PFSK-1 (cell line): Measurements from ENCODE around the gene NDUFS7.

Source experiments
- FOXP2 ChIP-seq: optimal IDR thresholded peaks from 2 replicates; pipeline ENCODE3; 2011; ENCODE audit warnings: borderline replicate concordance, control low read depth, inconsistent platforms; ENCODE audit not compliant: insufficient read depth; ENCODE audit errors: extremely low read length, extremely low read depth
- POLR2AphosphoS5 ChIP-seq: IDR thresholded peaks from 2 replicates; pipeline ENCODE4 v1.6.1; 2012; ENCODE audit warnings: low read depth, mild to moderate bottlenecking, control low read depth, low read length, moderate library complexity
- SIN3A ChIP-seq: IDR thresholded peaks from 2 replicates; pipeline ENCODE4 v1.6.1; 2012; ENCODE audit warnings: mild to moderate bottlenecking, low read length, moderate library complexity, borderline replicate concordance; ENCODE audit not compliant: insufficient read depth
- TAF1 ChIP-seq: IDR thresholded peaks from 2 replicates; pipeline ENCODE4 v1.6.1; 2012; ENCODE audit warnings: low read length, control low read depth, borderline replicate concordance; ENCODE audit not compliant: insufficient read depth
- TF ChIP-seq, protein P1 (sequence below), 2 experiments: IDR thresholded peaks; 2 replicates each; pipeline versions ENCODE4 v1.6.1 to v1.8.0; 2011 to 2012; ENCODE audit warnings: low read depth in 2 of 2, low read length in 2 of 2, control low read depth in 1 of 2, inconsistent platforms in 1 of 2, mild to moderate bottlenecking in 1 of 2, moderate library complexity in 1 of 2; ENCODE audit not compliant: insufficient read depth in 1 of 2

DNA sequence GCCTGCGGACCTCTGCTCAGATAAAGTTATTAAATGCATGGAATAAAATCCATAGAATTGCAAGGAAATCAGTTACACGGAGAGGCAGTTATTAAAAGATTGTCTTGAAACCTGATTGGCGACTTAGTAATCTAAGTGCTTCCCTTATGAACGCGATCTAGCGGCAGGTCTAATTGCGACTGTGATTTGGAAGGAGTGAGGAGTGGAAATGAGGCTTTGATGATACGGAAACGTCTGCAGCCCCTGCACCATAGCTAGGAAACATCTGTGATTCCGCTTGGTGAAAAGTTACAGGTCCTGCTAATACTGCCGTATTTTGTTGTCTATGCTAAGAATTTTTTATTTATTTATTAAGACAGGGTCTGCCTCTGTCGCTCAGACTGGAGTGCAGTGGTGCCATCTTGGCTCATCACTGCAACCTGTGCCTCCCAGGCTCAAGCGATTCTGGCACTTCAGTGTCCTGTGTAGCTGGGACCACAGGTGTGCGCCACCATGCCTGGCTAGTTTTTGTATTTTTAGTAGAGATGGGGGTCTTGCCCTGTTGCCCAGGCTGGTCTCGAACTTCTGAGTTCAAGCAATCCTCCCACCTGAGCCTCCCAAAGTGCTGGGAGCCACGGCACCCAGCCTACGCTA, 887 bp downstream of the NDUFS7 start:
- no peak for TF ChIP-seq TAF1
- no peak for TF ChIP-seq SIN3A
- TF ChIP-seq POLR2AphosphoS5: no peak
- TF ChIP-seq, protein P1, sequence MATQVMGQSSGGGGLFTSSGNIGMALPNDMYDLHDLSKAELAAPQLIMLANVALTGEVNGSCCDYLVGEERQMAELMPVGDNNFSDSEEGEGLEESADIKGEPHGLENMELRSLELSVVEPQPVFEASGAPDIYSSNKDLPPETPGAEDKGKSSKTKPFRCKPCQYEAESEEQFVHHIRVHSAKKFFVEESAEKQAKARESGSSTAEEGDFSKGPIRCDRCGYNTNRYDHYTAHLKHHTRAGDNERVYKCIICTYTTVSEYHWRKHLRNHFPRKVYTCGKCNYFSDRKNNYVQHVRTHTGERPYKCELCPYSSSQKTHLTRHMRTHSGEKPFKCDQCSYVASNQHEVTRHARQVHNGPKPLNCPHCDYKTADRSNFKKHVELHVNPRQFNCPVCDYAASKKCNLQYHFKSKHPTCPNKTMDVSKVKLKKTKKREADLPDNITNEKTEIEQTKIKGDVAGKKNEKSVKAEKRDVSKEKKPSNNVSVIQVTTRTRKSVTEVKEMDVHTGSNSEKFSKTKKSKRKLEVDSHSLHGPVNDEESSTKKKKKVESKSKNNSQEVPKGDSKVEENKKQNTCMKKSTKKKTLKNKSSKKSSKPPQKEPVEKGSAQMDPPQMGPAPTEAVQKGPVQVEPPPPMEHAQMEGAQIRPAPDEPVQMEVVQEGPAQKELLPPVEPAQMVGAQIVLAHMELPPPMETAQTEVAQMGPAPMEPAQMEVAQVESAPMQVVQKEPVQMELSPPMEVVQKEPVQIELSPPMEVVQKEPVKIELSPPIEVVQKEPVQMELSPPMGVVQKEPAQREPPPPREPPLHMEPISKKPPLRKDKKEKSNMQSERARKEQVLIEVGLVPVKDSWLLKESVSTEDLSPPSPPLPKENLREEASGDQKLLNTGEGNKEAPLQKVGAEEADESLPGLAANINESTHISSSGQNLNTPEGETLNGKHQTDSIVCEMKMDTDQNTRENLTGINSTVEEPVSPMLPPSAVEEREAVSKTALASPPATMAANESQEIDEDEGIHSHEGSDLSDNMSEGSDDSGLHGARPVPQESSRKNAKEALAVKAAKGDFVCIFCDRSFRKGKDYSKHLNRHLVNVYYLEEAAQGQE (IDR thresholded peaks at IDR 0.05; ENCODE audit: insufficient read depth in 1 of 2, low read depth in 2 of 2, low read length in 2 of 2): no peak
- no peak for TF ChIP-seq FOXP2
